HepG2 (cell line): ENCODE measurements around the gene IQCK. TPM values are rescaled to one million over a fixed set of nuclear protein-coding genes. Genes with fewer than 3 reads are reported as not detected.

Source experiments
- CEBPG ChIP-seq: IDR thresholded peaks from 2 replicates; pipeline ENCODE4 v1.6.1; 2016
- DMAP1 ChIP-seq: IDR thresholded peaks from 2 replicates; pipeline ENCODE4 v1.6.1; 2016
- DR1 ChIP-seq: sonication (generic); formaldehyde crosslinking; IDR thresholded peaks from 2 replicates; pipeline ENCODE4 v1.8.0; 2021; ENCODE audit warnings: mild to moderate bottlenecking, missing genetic modification reagents, inconsistent platforms
- EP300 ChIP-seq, 3 experiments: sonication (generic) in 1 of 3; formaldehyde crosslinking in 1 of 3; IDR thresholded peaks; 2 replicates each; pipeline versions ENCODE4 v1.5.1 to v1.6.1; 2011 to 2020; ENCODE audit warnings: low read depth in 2 of 3, low read length in 2 of 3, borderline replicate concordance in 1 of 3, improper control_type of control experiment in 1 of 3, mild to moderate bottlenecking in 1 of 3, missing genetic modification reagents in 1 of 3, moderate library complexity in 1 of 3
- HMG20A ChIP-seq: IDR thresholded peaks from 2 replicates; pipeline ENCODE4 v1.6.1; 2016; ENCODE audit warnings: borderline replicate concordance
- HOXA3 ChIP-seq: sonication (generic); formaldehyde crosslinking; IDR thresholded peaks from 2 replicates; pipeline ENCODE4 v1.5.0; 2020; ENCODE audit warnings: missing genetic modification reagents
- HOXD1 ChIP-seq: sonication (generic); formaldehyde crosslinking; IDR thresholded peaks from 2 replicates; pipeline ENCODE4 v1.5.0; 2020; ENCODE audit warnings: missing genetic modification reagents
- KAT2B ChIP-seq: fragments of 150-350 bp; IDR thresholded peaks from 2 replicates; pipeline ENCODE4 v1.6.1; 2014; ENCODE audit warnings: low read depth, low read length, borderline replicate concordance
- KLF13 ChIP-seq: sonication (generic); formaldehyde crosslinking; IDR thresholded peaks from 2 replicates; pipeline ENCODE4 v1.4.0; 2020; ENCODE audit warnings: mild to moderate bottlenecking, missing genetic modification reagents
- NR2F6 ChIP-seq, 2 experiments: IDR thresholded peaks; 2 replicates each; pipeline ENCODE4 v1.6.1; 2016; ENCODE audit warnings: antibody characterized with exemption in 1 of 2, mild to moderate bottlenecking in 1 of 2
- SALL1 ChIP-seq: sonication (generic); formaldehyde crosslinking; IDR thresholded peaks from 2 replicates; pipeline ENCODE4 v1.8.0; 2022; ENCODE audit warnings: mild to moderate bottlenecking, missing genetic modification reagents
- SMAD9 ChIP-seq: sonication (generic); formaldehyde crosslinking; IDR thresholded peaks from 2 replicates; pipeline ENCODE4 v1.5.1; 2020; ENCODE audit warnings: mild to moderate bottlenecking, missing genetic modification reagents
- ZBTB21 ChIP-seq: sonication (generic); formaldehyde crosslinking; IDR thresholded peaks from 2 replicates; pipeline ENCODE4 v1.4.0; 2020; ENCODE audit warnings: missing genetic modification reagents
- ZFX ChIP-seq: sonication (generic); formaldehyde crosslinking; IDR thresholded peaks from 2 replicates; pipeline ENCODE4 v1.4.0; 2020; ENCODE audit warnings: mild to moderate bottlenecking, low read depth, missing genetic modification reagents, moderate library complexity
- ZNF230 ChIP-seq: sonication (generic); formaldehyde crosslinking; IDR thresholded peaks from 2 replicates; pipeline ENCODE4 v1.4.0; 2020; ENCODE audit warnings: mild to moderate bottlenecking, missing genetic modification reagents
- ZNF235 ChIP-seq: sonication (generic); formaldehyde crosslinking; IDR thresholded peaks from 2 replicates; pipeline ENCODE4 v1.8.1; 2023; ENCODE audit warnings: mild to moderate bottlenecking, missing genetic modification reagents, borderline replicate concordance
- ZNF256 ChIP-seq: sonication (generic); formaldehyde crosslinking; conservative IDR thresholded peaks from 2 replicates; pipeline ENCODE4 v1.4.0; 2020; ENCODE audit warnings: missing genetic modification reagents
- polyA plus RNA-seq, 8 experiments: library from polyadenylated mRNA; depleted of rRNA in 3 of 8; stranded (reverse) in 7 of 8; unstranded in 1 of 8; fragments of >200 nt; fragmentation: Illumina TruSeq in 4 of 8; extraction: Trizol in 4 of 8; gene quantifications; 2 replicates each; pipeline versions ENCODE4 v1.2.1 to v1.2.3, GENCODE V29; 2011 to 2016; ENCODE audit warnings: low read depth in 4 of 8, missing spikeins in 1 of 8, mixed read lengths in 1 of 8; ENCODE audit not compliant: insufficient read depth in 1 of 8
- total RNA-seq, 5 experiments: library from RNA; depleted of rRNA; stranded (reverse); fragments of >200 nt; fragmentation: Illumina TruSeq; extraction: Trizol; gene quantifications; 2 replicates each; pipeline ENCODE4 v1.2.3, GENCODE V29; 2016; ENCODE audit warnings: low read depth in 1 of 5
- TF ChIP-seq, protein P1 (sequence below), 2 experiments: sonication (generic) in 1 of 2; formaldehyde crosslinking in 1 of 2; IDR thresholded peaks; 2 replicates each; pipeline versions ENCODE4 v1.6.1 to v1.9.0; 2014 to 2022; ENCODE audit warnings: antibody characterized with exemption in 1 of 2, borderline replicate concordance in 1 of 2, inconsistent platforms in 1 of 2, low read depth in 1 of 2, missing genetic modification reagents in 1 of 2
- TF ChIP-seq, protein P2 (sequence below), 2 experiments: fragments of 450-650 bp in 1 of 2; sonication (generic) in 1 of 2; formaldehyde crosslinking; IDR thresholded peaks; 2 replicates each; pipeline versions ENCODE4 v1.5.0 to v1.8.0; 2020 to 2022; ENCODE audit warnings: mild to moderate bottlenecking in 1 of 2, missing genetic modification reagents in 1 of 2
- TF ChIP-seq, protein P3 (sequence below): sonication (generic); formaldehyde crosslinking; IDR thresholded peaks from 2 replicates; pipeline ENCODE4 v1.4.0; 2020; ENCODE audit warnings: missing genetic modification reagents, borderline replicate concordance

IQCK gene
- total and polyA plus RNA-seq, 2 of the 13 experiments (the other 11 are each of a cell fraction or from before 2014, with no cell fraction given) = 5.1 to 7.3 TPM

DNA sequence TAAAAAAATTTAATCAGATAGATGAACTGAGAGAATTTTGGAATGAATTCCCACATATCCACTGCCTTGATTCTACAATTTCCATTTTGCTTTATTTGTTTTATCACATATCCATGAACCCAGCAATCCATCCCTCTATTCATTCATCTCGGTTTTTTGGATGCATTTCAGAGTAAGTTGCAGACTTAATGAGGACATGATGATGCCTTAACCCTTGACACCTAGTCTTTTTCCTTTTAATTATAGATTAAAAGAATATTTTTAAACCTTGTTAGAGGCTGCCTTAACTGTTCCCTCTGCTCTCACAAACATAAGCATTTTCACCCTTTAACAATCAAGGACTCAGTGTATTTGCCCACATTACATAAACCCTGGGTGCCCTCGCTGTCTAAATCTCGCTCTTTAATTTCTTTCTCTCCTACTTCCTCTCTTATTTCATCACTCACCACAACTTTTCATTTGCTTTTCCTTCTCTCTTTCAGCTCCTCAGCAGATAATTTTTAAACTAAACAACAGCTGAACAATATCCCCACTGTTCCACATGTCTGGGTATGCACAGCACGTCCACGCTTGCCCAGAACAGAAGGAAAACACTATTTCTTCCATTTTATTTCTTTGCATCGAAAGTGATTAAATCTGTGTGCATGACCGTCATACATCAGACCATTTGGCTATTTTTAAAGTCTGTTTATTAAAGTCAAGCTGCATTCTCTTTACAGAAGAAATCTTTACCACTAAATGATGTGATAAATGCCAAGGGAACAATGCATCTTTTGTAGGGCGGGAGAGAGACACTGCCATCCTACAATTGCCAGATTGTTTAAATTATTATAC, 39.9 kb downstream of the IQCK start (continued):
- TF ChIP-seq, protein P1, sequence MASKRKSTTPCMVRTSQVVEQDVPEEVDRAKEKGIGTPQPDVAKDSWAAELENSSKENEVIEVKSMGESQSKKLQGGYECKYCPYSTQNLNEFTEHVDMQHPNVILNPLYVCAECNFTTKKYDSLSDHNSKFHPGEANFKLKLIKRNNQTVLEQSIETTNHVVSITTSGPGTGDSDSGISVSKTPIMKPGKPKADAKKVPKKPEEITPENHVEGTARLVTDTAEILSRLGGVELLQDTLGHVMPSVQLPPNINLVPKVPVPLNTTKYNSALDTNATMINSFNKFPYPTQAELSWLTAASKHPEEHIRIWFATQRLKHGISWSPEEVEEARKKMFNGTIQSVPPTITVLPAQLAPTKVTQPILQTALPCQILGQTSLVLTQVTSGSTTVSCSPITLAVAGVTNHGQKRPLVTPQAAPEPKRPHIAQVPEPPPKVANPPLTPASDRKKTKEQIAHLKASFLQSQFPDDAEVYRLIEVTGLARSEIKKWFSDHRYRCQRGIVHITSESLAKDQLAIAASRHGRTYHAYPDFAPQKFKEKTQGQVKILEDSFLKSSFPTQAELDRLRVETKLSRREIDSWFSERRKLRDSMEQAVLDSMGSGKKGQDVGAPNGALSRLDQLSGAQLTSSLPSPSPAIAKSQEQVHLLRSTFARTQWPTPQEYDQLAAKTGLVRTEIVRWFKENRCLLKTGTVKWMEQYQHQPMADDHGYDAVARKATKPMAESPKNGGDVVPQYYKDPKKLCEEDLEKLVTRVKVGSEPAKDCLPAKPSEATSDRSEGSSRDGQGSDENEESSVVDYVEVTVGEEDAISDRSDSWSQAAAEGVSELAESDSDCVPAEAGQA (IDR thresholded peaks at IDR 0.05; ENCODE audit: low read depth) = no peak
- TF ChIP-seq, protein P1 (CRISPR knock-in tag; IDR thresholded peaks at IDR 0.05; ENCODE audit: borderline replicate concordance) = no peak
- TF ChIP-seq KAT2B (no peak), ZNF235 (CRISPR knock-in tag) (no peak), ZNF230 (CRISPR knock-in tag) (no peak), NR2F6 (IDR thresholded peaks at IDR 0.05) (peak; percentile 16; the same call in 1 of the 2 replicates), NR2F6 (CRISPR knock-in tag; IDR thresholded peaks at IDR 0.05) (peak; percentile 30; the same call in 1 of the 2 replicates), ZFX (CRISPR knock-in tag) (no peak), DR1 (no peak), EP300 (IDR thresholded peaks at IDR 0.05; ENCODE audit: low read depth in 2 of 2, low read length in 2 of 2) (peak in 1 of 2 experiments; percentile 75; a peak in 2 of 4 replicates), EP300 (CRISPR knock-in tag; IDR thresholded peaks at IDR 0.05; ENCODE audit: borderline replicate concordance) (no peak), SMAD9 (CRISPR knock-in tag) (no peak), HOXA3 (CRISPR knock-in tag) (0 out of 2 replicates have a peak, but pooled peaks have one; percentile 16), KLF13 (CRISPR knock-in tag) (no peak), SALL1 (CRISPR knock-in tag) (peak; percentile 39; the same call in 1 of the 2 replicates), HMG20A (CRISPR knock-in tag) (peak; percentile 38; the same call in 1 of the 2 replicates), ZNF256 (CRISPR knock-in tag) (no peak), ZBTB21 (CRISPR knock-in tag) (no peak), HOXD1 (CRISPR knock-in tag) (no peak), DMAP1 (CRISPR knock-in tag) (peak; percentile 37; the same call in 1 of the 2 replicates), CEBPG (peak; percentile 80)
- TF ChIP-seq, protein P2, sequence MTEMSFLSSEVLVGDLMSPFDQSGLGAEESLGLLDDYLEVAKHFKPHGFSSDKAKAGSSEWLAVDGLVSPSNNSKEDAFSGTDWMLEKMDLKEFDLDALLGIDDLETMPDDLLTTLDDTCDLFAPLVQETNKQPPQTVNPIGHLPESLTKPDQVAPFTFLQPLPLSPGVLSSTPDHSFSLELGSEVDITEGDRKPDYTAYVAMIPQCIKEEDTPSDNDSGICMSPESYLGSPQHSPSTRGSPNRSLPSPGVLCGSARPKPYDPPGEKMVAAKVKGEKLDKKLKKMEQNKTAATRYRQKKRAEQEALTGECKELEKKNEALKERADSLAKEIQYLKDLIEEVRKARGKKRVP (CRISPR knock-in tag; IDR thresholded peaks at IDR 0.05) = peak in 1 of 2 experiments; percentile 68; a peak in 2 of 4 replicates
- TF ChIP-seq, protein P3, sequence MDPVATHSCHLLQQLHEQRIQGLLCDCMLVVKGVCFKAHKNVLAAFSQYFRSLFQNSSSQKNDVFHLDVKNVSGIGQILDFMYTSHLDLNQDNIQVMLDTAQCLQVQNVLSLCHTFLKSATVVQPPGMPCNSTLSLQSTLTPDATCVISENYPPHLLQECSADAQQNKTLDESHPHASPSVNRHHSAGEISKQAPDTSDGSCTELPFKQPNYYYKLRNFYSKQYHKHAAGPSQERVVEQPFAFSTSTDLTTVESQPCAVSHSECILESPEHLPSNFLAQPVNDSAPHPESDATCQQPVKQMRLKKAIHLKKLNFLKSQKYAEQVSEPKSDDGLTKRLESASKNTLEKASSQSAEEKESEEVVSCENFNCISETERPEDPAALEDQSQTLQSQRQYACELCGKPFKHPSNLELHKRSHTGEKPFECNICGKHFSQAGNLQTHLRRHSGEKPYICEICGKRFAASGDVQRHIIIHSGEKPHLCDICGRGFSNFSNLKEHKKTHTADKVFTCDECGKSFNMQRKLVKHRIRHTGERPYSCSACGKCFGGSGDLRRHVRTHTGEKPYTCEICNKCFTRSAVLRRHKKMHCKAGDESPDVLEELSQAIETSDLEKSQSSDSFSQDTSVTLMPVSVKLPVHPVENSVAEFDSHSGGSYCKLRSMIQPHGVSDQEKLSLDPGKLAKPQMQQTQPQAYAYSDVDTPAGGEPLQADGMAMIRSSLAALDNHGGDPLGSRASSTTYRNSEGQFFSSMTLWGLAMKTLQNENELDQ = no peak
